Right lobe of liver (tissue), 4 donors: ENCODE results near the gene LSM10.

ENCODE experiments used
- CTCF ChIP-seq, 4 donors: fragments of 200-600 bp in 3 of 4; fragments of 450-650 bp in 1 of 4; IDR thresholded peaks; one replicate each; pipeline versions ENCODE4 v1.5.1 to v1.8.0; 2016 to 2022; ENCODE audit warnings: antibody characterized with exemption in 4 of 4, mild to moderate bottlenecking in 2 of 4
- POLR2A ChIP-seq: fragments of 450-650 bp; IDR thresholded peaks from one replicate; pipeline ENCODE4 v1.6.1; 2017; ENCODE audit warnings: antibody characterized with exemption, mild to moderate bottlenecking
- donor health status: DM: no; HTN: no; CAD: no.
- donor health status: DM: no; HTN: no; CAD: no.
- donor health status: DM: no; HTN: yes; CAD: no.

- no peak for TF ChIP-seq CTCF (IDR thresholded peaks at IDR 0.05)
- TF ChIP-seq POLR2A, result no peak
Observed at GRCh38 chr1:36420409-36420808, 22.7 kb upstream of the LSM10 start.
